ENCODE measurements around the gene FAP. TPM values are rescaled to one million over a fixed set of nuclear protein-coding genes. Genes with fewer than 3 reads are reported as not detected.

Gene FAP
- total RNA-seq, 1 experiment from 2014 or later: not detected

DNA sequence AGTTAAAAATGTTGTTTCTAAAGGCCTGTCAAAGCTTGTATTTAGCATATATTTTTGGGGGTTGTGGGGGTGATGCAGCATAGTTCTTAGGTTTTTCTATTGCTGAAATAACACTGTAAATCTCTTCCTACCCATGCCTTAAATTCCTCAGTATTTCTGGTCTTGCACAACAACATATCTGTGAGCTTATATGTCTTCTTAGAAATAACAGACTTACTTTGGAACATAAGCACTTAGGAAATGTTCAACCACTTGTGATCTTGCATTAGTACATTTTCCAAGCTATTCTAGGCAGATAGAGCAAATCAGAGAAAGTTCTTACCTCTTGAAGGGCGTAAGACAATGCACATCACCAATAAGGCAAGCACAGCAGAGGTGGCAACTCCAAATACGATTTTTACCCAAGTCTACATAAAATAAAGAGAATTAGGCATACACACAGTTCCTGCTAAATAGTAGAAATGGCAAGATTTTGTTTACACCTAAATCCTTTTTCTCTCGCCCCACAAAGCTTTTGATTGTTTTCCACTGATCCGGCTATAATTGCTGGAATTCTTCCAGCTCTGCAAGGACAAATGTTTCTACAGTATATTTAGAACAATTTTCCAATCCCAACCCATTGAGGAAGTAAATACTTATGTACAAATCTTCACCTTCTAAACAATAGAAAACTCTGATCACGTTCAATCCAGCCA lies 512 bp downstream of the FAP start:
- no peaks in the 10 kb centered on the region for H3K9me2 ChIP-seq (ENCODE audit: insufficient read depth)
- H3K36me3 ChIP-seq (ENCODE audit: low read depth): no peaks in the 10 kb centered on the region
- H3K27ac ChIP-seq: no peak overlapping the region
- no peak overlapping the region for H3K4me2 ChIP-seq
- no TSS peak for BruUV-seq (replicated peaks)
- intact Hi-C loops (cut with micrococcal nuclease; ENCODE audit: unreplicated experiment): no loop called here
- no peaks in the 10 kb centered on the region for H3K79me2 ChIP-seq (ENCODE audit: low read depth)
- H3K9me3 ChIP-seq (ENCODE audit: insufficient read depth, low read depth): no peaks in the 10 kb centered on the region
- ChIA-PET POLR2A (ENCODE audit: unreplicated experiment) (no interaction called here), CTCF (no interaction called here)
- DNase-seq: no peak
- H2AFZ ChIP-seq: no peak overlapping the region
- no peak overlapping the region for H3K4me3 ChIP-seq
- H3K27me3 ChIP-seq (ENCODE audit: insufficient read depth, low read depth): no peaks in the 10 kb centered on the region
- peaks cover 29% of the 10 kb centered on the region for H3K4me1 ChIP-seq (replicated peaks; ENCODE audit: insufficient read depth)
- TF ChIP-seq CTCF (conservative IDR thresholded peaks at IDR 0.05) (no peak), EZH2 (IDR thresholded peaks at IDR 0.05; ENCODE audit: low read depth) (no peak)
- peaks cover 23% of the 10 kb centered on the region for H3F3A ChIP-seq (ENCODE audit: insufficient read depth, low read depth)
- H4K20me1 ChIP-seq (ENCODE audit: insufficient read depth): no peaks in the 10 kb centered on the region

- POLR2A ChIA-PET (ENCODE audit: unreplicated experiment): no interaction called here
- no TSS peak for BruUV-seq (replicated peaks)
Observed at GRCh38 chr2:162241571-162241970, 1.7 kb downstream of the FAP start.

DNA sequence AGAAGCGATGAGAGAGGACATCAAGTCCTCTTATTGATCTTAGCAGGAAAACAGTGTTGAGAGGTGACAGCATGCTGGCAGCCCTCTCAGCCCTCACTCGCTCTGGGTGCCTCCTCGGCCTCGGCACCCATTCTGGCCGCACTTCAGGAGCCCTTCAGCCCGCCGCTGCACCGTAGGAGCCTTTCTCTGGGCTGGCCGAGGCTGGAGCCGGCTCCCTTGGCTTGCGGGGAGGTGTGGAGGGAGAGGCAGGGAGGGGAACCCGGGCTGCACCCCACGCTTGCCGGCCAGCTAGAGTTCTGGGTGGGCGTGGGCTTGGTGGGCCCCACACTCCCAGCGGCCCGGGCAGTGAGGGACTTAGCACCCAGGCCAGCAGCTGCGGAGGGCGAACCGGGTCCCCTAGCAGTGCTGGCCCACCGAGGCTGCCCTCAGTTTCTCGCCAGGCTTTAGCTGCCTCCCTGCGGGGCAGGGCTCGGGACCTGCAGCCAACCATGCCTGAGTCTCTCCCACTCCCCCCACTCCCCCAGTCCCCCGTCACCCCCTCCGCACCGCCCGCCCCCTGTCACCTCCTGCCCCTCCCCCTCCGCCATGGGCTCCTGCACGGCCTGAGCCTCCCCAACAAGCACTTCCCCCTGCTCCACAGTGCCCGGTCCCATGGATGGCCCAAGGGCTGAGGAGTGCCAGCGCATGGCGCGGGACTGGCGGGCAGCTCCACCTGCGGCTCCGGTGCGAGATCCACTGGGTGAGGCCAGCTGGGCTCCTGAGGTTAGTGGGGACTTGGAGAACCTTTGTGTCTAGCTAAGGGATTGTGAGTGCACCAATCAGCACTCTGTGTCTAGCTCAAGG lies 8.4 kb downstream of the FAP start:
- no TSS peak for BruUV-seq (replicated peaks)
- H3K4me3 ChIP-seq: no peak overlapping the region
- no peak overlapping the region for H3K4me2 ChIP-seq
- H3K36me3 ChIP-seq (ENCODE audit: low read depth): no peaks in the 10 kb centered on the region
- no peaks in the 10 kb centered on the region for H3K79me2 ChIP-seq (ENCODE audit: low read depth)
- H3K9me2 ChIP-seq (ENCODE audit: insufficient read depth): no peaks in the 10 kb centered on the region
- TF ChIP-seq EZH2 (IDR thresholded peaks at IDR 0.05; ENCODE audit: low read depth) (no peak), CTCF (conservative IDR thresholded peaks at IDR 0.05) (no peak)
- intact Hi-C loops (cut with micrococcal nuclease; ENCODE audit: unreplicated experiment): no loop called here
- CTCF ChIA-PET: no interaction called here
- no peak overlapping the region for H2AFZ ChIP-seq
- H3K9me3 ChIP-seq (ENCODE audit: insufficient read depth, low read depth): no peaks in the 10 kb centered on the region
- POLR2A ChIA-PET (ENCODE audit: unreplicated experiment): no interaction called here
- H3K27ac ChIP-seq: no peak overlapping the region
- H4K20me1 ChIP-seq (ENCODE audit: insufficient read depth): no peaks in the 10 kb centered on the region
- H3K27me3 ChIP-seq (ENCODE audit: insufficient read depth, low read depth): no peaks in the 10 kb centered on the region
- DNase-seq: no peak
- no peaks in the 10 kb centered on the region for H3F3A ChIP-seq (ENCODE audit: insufficient read depth, low read depth)
- H3K4me1 ChIP-seq (replicated peaks; ENCODE audit: insufficient read depth): no peaks in the 10 kb centered on the region

More at GRCh38 chr2:162241571-162241970, 1.7 kb downstream of the FAP start:
- Histone ChIP-seq H3K9me3 (ENCODE audit: insufficient read depth, low read depth) (no peaks in the 10 kb centered on the region), H2AFZ (no peak overlapping the region), H3K9me2 (ENCODE audit: insufficient read depth) (no peaks in the 10 kb centered on the region), H3K27me3 (ENCODE audit: insufficient read depth, low read depth) (no peaks in the 10 kb centered on the region), H3K4me3 (no peak overlapping the region), H3K27ac (no peak overlapping the region), H3K36me3 (ENCODE audit: low read depth) (no peaks in the 10 kb centered on the region), H3K79me2 (ENCODE audit: low read depth) (no peaks in the 10 kb centered on the region), H4K20me1 (ENCODE audit: insufficient read depth) (no peaks in the 10 kb centered on the region), H3K4me1 (replicated peaks; ENCODE audit: insufficient read depth) (peaks cover 28% of the 10 kb centered on the region), H3K4me2 (no peak overlapping the region), H3F3A (ENCODE audit: insufficient read depth, low read depth) (peaks cover 23% of the 10 kb centered on the region)
- intact Hi-C loops (cut with micrococcal nuclease; ENCODE audit: unreplicated experiment): no loop called here
- CTCF ChIA-PET: no interaction called here
- DNase-seq: no peak
- TF ChIP-seq EZH2 (IDR thresholded peaks at IDR 0.05; ENCODE audit: low read depth): no peak
- TF ChIP-seq CTCF (conservative IDR thresholded peaks at IDR 0.05): no peak

Measured in PC-9 (cell line).